HG03457 (cell line): ENCODE results near the gene APLF.
"Not testable (repeated sequence)": the region's sequence is repeated elsewhere in the genome, so short reads cannot be mapped to it uniquely, and the experiment has no call there.

Source experiments
- ATAC-seq: cut with Tn5 transposase; IDR thresholded peaks from one replicate; pipeline ENCODE4 v1.9.1; 2021; ENCODE audit warnings: moderate number of reproducible peaks; ENCODE audit not compliant: unreplicated experiment

The APLF gene

DNA sequence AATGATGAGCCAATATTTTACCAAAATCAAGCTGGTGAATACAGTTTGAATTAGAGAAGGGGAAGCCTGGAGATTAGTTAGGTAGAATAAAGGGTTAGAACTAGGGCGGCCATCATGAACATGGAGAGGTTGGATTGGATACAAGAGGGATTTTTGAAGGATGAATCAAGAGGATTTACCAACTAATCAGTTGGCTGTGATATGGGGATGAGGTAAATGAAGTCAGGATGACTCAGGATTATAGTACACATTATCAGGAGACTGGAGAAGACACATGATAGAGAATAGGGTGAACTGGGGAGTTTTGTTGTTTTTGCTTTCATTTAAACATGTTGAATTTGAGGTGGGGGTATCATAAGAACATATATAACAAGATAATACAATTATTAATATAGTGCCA, 102.2 kb downstream of the APLF start:
- ATAC-seq, result no peak

GRCh38 chr2:68570434-68570833, 103.0 kb downstream of the APLF start:
- ATAC-seq, result not testable (repeated sequence)

DNA sequence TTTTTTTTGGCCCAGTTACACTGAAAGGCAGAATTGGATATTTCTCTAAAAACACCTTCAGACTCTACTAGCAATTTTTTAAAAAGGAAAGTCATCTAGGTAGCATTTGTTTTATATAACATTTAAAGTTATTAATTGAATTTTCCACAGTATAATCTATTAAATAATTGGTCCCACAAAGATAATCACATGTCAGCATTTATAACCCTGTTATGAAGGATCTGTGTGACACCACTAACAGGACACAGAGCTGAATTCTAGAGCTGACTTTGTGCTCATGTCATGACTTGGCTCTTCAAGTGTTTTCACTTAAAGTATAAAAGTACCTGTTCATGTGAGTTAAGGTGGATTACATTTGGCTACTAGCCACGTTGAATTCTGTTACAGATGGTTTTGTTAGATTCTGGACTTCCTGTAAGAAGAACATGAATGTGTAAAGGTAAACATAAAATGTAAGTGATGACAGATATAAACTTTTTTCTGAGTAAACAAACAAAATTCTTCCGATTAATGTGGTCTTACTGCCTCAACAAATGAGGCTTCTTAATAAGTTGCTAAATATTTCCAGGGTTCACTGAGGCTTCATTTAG, 106.9 kb downstream of the APLF start:
- no peak for ATAC-seq

GRCh38 chr2:68577183-68577582, 109.8 kb downstream of the APLF start:
- no peak for ATAC-seq

- no peak for ATAC-seq
Observed at GRCh38 chr2:68579689-68580088, 112.3 kb downstream of the APLF start.

DNA sequence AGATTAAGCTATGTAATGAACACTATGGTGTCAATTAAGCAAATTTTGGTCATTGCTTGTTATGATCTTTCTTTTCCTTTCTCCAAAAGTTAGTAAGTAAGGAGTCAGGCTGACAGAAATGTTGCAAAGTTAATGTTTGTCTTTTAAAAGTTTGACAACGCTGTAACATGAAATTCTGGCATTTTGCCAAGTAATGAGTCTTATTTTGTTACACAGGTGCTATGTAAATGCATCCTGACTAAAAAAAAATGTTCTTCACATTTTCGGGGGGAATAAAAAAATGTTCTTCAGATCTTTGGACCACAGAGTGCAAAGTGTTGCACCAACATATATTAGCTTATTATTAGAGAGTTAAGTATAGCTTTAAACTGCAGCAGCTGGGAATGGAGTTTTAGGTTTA, 121.2 kb downstream of the APLF start:
- ATAC-seq, result no peak

DNA sequence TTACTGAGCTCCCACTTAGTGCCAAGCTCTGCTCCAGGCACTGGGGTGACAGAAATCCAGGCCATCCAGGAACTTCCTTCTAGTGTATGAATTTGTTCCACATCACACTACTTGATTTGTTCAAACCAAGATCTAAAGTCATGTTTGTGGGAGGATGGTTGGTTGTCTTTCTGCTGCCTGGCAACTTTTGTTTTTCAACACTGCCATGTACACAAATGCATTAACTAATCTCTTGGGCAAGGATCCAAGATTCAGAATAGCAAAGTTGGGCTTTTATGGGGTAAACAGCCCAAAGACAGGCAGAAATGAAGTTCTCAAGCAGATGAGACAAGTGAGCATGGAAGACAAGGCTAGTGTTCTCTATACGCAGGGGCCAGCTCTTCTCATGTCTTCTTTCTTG, 122.6 kb downstream of the APLF start:
- ATAC-seq, result no peak

DNA sequence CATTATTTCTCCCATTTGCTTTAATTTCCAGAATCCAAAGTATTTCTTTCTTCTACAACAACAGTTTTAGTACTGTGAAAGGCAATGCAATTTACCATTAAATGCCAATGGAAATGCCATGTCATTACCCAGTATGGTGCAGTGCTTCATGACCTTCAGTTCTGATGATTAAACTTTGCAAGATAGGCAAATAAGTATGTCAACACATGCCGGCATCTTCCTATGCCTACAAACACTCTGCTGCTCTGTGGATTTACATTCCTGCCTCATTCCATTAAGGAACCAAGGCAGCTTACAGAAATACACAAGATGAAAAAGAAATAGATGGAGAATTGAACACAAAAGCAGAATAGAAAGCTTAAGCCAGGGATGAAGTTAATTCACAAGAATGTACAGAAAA, 123.3 kb downstream of the APLF start:
- ATAC-seq, result no peak

DNA sequence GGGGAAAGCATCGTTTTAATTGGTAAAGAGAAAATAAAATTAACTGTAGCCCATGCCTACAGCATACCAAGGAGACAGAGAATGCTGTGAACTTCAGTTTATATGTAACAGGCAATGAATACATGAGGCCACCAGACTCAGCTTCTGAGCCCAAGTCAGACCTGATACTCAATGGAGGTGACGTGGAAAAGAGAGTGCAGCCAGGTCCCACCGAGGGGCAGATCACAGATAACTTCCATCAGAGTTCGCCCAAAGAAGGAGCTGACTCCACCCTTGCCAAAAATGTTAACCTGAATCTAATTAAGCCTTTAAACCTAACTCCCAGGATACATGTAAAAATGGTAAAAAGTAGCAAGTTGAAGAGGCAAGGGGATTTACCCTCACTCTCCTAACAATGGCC, 123.8 kb downstream of the APLF start:
- no peak for ATAC-seq

DNA sequence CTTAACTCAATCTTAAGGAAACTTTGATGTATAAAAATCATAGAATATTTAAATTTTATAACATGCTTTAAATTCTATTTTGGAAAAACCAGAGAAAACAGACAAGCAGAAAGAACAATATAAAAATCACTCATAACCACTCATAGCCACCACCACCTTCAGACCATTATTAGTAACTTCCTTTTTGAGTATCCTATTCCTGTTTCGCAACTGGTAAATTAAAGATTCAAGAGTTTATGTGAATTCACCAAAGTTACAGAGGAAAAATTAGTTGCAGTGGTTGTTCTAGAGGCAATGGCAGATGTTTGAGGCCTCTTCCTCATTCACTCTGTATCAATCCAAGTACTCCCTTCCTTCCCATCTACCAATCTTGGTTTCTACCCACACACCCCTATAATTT, 126.7 kb downstream of the APLF start:
- no peak for ATAC-seq

DNA sequence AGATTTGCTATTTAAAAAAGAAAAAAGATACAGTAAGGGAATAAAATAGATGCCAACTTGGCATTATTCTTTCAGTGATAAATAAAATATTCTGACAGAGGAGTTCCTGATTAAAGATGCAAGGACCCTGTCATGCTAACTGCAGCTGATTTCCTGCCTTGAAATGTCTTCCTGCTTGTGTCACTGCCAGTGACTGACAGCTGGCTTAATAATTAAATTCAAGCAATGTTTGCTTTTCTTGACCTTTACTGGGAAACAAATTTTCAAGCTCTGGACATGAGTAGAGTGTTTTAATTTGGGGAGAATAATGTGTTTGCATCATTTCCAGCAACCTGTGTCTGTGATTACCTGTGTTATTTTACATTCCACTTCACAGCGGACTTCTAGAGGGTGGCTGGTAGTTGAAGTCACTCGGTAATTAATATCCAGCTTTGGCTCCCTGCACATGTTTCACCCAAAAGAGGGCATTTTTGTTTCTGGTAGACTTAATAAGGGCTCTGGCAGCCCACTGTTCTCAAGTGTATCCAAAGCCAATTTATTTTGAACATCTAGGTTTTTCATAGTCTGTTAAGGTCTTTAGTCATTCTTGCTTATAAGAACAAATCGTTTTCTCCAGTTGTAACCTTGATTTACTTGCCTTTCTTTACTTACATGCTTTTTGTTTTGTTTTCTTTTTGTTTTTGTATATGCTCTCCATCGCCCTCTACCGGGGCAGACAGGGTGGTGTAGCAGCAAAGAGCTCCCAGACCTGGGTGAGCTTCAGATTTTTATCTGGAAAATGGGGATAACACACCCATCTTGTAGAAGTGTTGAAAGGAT, 127.5 kb downstream of the APLF start:
- ATAC-seq, result no peak

GRCh38 chr2:68595493-68595785, 128.1 kb downstream of the APLF start:
- not testable (repeated sequence) for ATAC-seq

- not testable (repeated sequence) for ATAC-seq
Observed at GRCh38 chr2:68600495-68600894, 133.1 kb downstream of the APLF start.

GRCh38 chr2:68603059-68603458, 135.7 kb downstream of the APLF start:
- no peak for ATAC-seq

- ATAC-seq, result no peak
Observed at GRCh38 chr2:68604077-68604476, 136.7 kb downstream of the APLF start.

DNA sequence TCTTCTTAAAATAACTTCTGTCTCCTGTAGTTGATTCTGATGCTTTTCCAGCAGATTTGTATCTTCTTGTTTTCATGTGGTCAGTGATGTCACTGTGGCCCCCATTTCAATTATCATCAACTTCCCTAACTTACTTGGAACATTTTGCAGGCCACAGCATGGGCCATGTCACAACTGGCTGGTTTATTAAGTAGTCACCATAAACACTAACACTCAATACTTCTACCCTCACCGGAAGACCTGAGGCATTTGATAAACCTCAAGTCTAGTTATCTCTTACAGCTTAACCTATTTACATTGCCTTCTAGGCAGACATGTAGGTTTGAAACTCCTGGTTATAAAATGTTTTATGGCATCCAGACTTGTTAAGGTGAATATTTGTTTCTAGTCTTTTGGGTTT, 138.6 kb downstream of the APLF start:
- ATAC-seq, result no peak

DNA sequence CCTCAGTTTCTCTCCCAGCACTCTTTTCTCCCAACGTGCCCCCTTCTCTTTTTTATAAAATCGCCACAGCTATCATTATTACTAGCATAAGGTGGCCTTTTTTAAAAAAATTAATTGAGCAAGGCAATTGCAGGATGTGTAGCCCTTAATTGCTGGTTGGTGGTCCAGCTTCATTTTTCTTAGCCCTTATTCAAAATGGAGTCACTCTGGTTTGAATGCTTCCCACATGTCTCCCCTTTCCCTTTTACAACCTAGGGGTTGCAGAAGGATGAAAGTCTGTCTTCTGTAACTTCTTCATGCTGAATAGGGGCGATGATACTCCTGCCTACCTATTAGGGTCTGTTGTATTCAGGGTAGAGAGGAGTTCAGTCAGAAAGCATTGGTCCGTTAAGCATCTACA, 139.4 kb downstream of the APLF start:
- ATAC-seq, result no peak

GRCh38 chr2:68607837-68608236, 140.5 kb downstream of the APLF start:
- ATAC-seq, result no peak

GRCh38 chr2:68612765-68613519, 145.6 kb downstream of the APLF start:
- no peak for ATAC-seq

DNA sequence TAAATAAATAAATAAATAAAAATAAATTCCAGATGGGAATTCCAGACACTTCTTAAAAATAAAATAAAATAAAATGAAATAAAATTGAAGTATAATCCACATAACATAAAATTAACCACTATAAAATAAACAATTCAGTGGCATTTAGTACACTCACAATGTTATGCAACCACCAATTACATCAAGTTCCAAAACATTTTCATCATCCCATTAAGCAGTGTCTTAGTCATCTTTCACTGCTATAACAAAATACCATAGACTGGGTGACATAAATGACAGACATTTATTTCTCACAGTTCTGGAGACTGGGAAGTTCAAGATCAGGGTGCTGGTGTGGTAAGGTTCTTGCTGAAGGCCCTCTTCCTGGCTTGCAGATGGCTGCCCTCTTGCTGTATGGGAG, 153.4 kb downstream of the APLF start:
- ATAC-seq, result no peak

- ATAC-seq, result no peak
Observed at GRCh38 chr2:68623820-68624219, 156.4 kb downstream of the APLF start.

DNA sequence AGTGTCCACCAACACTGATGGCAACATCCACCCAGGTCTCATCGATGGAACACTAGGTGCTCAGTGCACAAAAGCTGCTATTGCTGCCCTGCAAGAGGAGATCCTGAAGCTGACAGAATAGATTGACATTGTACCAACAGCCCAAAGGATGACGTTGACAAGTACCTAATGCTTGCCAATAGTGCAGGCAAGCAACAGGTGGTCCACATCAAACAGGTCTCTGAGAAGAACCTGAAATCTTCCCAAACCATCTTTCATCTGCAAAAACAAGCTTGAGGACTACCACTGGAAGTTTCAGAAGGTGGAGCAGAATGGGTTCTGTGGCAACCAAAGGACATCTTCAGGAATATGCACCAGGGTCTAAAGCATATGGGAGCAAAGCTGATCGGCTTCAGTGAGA, 160.2 kb downstream of the APLF start:
- no peak for ATAC-seq
